Activated CD8-positive, alpha-beta memory T cell treated with anti-CD3 and anti-CD28 coated beads, Interleukin-2, amount 50 U/mL, for 24 hours (primary cell): Measurements from ENCODE around the gene PTPRN2.

ENCODE experiments used
- DNase-seq: peaks from one replicate; pipeline ENCODE4 v3.0.0-alpha.2; 2020; ENCODE audit errors: extremely low read depth

PTPRN2 gene

DNA sequence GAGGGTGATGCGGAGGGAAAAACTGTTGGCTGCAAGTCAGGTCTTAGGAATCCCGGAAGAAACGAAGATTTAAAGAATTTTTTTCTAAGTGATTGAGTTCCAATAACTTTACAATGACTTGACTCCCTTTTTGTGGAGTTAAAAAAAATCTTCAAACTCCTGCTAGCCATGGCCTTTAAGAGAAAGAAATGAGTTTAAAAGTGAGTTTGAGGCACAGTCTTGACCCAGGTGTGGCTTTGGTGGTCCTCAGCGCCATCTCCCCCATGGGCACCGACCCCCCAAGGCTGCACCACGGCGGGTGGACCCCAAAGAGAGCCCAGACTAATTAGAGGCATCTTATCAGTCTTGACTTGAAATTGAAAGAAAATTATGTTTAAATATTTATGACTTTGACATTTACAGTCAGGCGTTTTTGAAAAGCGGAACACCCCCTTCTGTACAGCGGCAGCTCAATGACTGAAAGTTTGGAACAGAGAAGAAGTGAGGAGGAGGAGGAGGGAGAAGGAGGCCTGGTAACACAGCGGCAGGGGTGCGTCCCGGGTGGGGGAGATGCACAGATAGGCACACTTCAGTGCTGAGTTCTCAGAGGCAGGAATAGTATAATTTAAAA is 901.2 kb downstream of the PTPRN2 start:
- DNase-seq = no peak

GRCh38 chr7:157685430-157686284 is 902.0 kb downstream of the PTPRN2 start:
- no peak for DNase-seq

DNA sequence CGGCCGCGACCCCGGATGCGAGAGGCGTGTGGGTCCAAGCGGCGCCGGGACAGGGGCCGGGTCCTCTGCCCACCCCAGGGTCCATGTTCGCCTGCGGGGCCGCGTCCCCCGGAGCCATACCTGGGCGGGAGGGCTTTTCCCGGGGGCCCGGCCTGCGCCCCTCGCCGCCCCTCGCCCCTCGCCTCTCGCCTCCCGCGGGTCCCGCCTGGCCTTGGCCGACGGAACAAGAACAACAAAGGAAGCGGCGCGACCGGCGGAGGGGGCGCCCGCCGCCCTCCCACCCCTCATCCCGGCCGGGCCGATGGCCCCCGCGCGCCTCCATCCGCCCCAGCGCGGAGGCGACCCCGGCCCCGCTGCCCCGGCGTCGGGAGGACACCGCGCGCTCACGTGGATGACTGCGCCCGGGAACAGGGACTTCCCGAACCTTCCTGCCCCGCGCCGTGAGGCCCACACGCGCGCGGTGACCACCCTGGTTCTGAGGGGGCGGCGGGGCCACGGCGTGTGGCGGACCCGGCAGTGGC is 902.7 kb downstream of the PTPRN2 start:
- DNase-seq = no peak

- no peak for DNase-seq
These were observed 903.3 kb downstream of the PTPRN2 start for GRCh38 chr7:157684157-157684908.

DNA sequence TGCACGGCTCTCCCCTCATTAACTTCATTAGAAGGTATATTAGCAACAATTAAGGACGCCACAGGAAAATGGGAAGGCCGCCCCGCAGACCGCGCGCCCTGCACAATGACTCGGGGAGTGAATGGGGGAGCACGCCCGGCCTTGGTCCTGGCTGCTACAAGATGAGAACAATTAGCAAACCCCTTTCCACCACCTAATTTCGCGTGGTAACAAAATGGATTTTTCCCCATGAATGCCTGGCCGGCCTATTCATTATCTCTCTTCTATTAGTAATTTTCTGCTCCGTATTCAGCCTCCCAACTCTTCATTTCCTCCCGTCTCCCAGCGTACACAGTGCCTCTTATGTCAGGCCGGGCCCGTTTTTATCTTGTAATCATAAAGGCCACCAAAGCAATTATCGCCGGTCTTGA is 903.9 kb downstream of the PTPRN2 start:
- no peak for DNase-seq

DNA sequence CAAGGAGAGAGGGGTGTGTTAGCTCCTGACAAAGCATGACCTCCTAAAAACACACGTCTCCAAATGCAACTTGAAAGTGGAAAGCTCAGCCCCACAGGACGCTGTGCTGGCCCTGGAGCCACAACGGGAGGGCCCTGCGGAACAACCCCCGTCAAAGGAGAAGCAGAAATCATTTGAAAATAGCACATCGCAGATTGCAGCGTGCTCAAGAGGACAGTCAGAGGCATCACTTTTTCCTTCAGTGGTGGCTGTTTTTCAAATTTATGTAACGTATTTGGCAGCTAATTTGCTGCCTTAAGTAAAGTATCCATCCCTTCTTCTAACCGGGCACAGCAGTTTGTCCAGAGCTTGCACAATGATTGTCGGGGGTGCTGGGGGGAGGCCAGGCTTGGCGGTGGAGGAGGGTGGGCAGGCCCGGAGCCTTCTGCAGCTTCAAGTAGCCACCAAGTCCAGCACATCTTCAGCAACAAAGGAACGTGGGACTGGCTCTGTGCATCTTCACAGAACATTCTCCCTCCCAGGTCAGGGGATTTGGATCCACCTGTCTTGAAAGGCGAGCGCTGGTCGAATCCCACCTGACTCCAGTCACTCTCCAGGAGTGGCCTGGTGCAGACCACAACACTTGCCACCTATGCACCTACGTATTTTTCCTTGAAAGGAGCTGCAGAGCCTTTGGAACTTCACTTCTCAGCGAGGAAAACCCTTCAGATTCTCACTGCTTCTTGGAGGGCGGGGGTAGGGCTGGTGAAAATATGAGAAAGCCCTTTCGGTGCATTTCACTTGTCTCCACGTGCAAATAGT is 904.5 kb downstream of the PTPRN2 start:
- DNase-seq = no peak

DNA sequence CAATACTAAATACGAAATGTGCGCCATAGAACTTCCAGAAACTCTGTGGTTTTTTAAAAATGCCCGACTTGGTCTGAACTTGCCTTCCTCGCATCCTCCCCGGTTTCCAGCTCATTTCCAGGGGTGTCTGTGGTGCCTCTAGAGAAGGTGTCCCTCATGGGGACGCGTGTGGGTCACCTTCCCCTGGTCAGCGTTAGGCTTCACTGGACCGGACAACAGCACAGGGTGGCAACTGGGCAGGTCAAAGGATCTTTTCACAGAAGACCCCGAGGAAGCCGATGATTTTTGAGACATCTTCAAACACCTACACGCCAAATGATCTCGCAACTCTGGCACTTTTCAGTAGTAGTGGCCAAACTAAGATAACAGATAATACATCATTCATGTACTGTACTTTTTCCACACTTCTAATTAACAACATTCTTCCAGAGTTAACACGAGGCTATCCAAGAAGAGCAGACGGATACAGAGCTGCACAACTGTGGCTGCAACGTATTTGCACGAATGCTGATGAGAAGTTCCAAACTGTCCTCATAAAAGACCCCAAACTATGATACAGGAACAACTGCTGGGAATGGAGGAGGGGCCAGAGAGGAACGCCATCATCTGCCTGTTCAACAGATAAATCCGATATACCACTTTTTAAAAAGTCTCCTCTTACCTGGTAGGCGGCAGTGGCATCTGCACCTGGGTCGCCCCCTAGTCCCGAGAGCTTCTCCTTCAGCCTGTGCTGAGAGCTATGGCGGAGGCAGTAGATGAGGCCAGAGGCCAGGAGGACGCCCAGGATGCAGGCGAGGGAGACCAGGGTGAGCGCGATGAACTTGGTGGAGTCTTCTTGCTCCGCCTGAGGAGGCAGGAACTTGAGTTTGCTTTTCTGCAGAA is 905.3 kb downstream of the PTPRN2 start:
- DNase-seq = no peak

GRCh38 chr7:157679607-157680006 is 908.0 kb downstream of the PTPRN2 start:
- no peak for DNase-seq

DNA sequence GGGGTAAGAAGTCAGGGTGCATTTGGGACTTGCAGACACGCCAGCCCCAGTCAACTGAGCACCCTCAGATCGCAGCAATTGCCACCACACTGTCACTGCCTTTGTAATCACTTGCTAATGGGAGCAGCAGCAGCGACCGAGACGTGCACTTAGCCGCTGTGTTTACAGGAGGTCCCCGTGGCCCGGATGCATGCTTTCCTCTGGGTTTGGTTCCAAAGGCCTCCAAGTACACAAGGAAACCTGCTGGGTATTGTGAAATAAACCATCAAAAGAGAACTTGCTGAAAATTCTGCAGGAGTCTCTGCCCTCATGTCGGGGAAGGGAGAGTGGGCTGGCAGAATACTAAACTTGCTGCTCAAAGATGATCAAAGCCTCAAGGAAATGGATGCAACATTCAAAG is 909.1 kb downstream of the PTPRN2 start:
- no peak for DNase-seq

DNA sequence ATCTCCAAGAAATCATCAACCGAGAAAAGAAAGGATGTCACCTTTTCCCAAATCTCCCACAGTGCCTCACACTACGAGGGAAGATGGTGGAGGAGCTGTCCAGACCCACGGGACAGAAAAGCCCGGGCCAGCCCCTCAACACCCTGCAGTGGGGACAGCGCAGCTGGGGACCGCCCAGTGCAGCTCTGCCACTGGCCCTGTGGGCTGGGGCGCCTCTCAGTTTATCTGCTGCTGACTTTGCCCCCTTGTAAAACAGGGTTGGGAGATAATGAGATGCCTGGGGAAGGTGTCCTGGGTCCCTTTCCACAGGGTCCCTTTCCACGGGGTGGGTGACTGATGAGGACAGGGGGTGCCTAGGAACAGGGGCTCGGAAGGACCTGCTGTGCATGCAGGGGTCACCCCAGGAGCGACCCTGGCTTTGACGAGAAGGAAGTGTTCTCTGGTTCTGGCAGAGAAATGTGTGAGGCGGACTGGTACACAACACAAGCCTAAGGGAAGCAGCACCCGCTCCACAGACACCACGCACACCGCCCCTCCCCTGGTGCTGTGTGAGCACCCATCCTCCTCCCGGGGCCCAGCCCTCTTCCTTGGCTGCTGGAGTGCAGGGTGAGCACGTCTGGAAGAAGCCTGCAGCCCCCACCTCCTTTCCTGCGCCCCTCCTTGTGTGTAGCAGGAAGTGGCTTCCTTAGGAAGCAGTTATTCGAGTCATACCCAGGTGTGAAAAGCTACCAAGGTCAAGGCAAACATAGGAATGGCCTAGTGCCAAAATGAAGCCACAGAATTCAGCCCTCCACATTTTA is 911.0 kb downstream of the PTPRN2 start:
- DNase-seq = no peak

GRCh38 chr7:157676001-157676400 is 911.6 kb downstream of the PTPRN2 start:
- no peak for DNase-seq

- no peak for DNase-seq
These were observed 912.1 kb downstream of the PTPRN2 start for GRCh38 chr7:157675427-157675927.

- no peak for DNase-seq
These were observed 912.8 kb downstream of the PTPRN2 start for GRCh38 chr7:157674715-157675426.

- no peak for DNase-seq
These were observed 913.5 kb downstream of the PTPRN2 start for GRCh38 chr7:157674027-157674714.

DNA sequence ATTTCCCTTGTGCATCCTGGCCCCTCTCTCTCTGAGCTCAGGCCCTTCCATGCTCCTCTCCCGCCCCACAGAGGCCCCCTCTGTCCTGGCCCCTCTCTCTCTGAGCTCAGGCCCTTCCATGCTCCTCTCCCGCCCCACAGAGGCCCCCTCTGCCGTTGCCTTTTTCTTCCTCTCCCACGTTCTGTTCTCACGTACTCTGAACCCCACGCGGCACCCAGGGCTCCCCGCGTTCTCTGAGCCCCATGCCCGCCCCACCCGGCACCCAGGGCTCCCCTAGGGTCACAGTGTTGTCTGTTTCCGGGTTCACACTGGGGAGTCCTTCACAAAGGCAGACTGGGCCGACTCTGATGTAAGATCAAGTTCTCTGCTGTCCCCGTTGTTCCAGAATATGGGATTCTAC is 914.0 kb downstream of the PTPRN2 start:
- no peak for DNase-seq

DNA sequence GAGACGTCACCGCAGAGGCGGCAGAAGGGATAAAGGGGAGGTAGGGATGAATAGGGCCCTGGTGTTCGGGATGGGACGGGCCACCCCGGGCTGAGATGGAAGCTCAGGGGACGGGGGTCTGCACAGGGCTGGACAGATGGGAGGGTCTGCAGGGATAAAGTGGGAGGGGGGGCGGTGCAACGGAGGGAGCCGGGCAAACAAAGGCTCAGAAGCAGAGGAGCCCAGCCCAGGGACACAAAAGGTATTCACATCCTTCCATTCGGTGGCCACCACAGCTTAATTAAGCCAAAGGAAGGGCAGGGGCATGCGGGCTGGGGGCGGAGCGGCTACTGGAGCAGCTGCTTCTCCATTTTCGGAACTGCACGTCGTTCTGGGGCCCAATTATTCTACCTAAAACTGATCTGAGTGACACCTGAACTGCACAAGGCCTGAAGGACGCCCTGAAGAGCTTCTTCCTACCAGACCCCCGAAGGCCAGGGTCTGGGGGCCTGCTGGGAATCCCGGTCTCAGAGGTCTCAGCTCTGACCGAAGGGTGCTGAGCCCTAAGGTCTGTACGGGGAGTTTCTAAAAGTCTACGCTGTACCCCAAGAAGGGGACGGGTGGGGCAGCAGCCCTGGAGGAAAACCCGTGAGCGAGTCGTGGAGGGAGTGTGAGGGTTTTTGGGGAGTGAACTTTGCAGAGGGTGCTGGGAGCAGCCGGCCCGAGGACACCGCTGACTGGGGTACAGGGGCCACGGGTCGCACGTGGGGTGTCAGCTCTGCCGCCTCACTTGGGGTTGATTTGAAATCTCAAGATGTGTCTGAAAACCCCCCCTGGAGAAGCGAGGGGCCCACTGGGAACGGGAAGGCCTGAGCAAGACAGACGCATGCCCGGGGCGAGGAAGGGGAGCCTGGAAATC is 916.0 kb downstream of the PTPRN2 start:
- no peak for DNase-seq
